ENCODE measurements around the gene FGD6. TPM values are rescaled to one million over a fixed set of nuclear protein-coding genes. Genes with fewer than 3 reads are reported as not detected.

Gene FGD6
- total and polyA plus RNA-seq, 2 donors (not counting 1 experiment from before 2014, with no cell fraction given) = 1.2 to 8.4 TPM

DNA sequence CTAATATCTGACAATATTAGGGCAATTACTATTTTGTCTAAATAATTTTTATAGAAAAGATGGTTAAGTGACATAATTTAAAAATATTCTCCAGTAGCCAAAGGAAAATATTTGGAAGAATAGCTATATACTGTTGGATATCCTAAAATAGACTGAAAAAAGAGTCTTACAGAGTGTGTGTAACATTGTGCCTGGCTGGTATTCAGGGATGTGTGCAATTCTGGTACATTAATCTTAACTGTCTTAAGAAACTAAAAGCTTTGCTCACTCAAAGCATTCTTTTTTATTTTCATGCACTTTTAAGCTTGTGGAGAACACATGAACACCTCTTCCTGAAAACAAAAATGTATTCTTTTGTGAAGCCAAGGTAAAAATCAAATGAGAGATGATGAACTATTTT lies 133.8 kb downstream of the FGD6 start:
- Mint-ChIP-seq H3K9me3 (ENCODE audit: insufficient read depth) (no peaks in the 10 kb centered on the region), H3K27ac (no peak overlapping the region), H3K27me3 (no peaks in the 10 kb centered on the region), H3K4me3 (no peak overlapping the region), H3K4me1 (peaks cover 7% of the 10 kb centered on the region)
- Histone ChIP-seq H3K36me3 (replicated peaks in 1 of 2; ENCODE audit: control extremely low read depth in 1 of 2, control insufficient read depth in 1 of 2, extremely low read depth in 1 of 2, insufficient read depth in 2 of 2, low read length in 1 of 2) (no peaks in the 10 kb centered on the region), H4K20me1 (ENCODE audit: control insufficient read depth, insufficient read depth, low read length, poor library complexity, severe bottlenecking) (no peaks in the 10 kb centered on the region), H3K4me3 (ENCODE audit: control extremely low read depth in 1 of 5, extremely low read depth in 1 of 5, insufficient read depth in 1 of 5, low read depth in 2 of 5, low read length in 4 of 5) (no peak overlapping the region), H2AFZ (ENCODE audit: insufficient read depth, low read depth, low read length, poor library complexity, severe bottlenecking) (no peak overlapping the region), H3K9me3 (ENCODE audit: control extremely low read depth in 1 of 3, control insufficient read depth in 2 of 3, insufficient read depth in 1 of 3, low read length in 2 of 3) (no peaks in the 10 kb centered on the region), H3K9ac (ENCODE audit: low read length) (no peak overlapping the region), H3K4me1 (ENCODE audit: control insufficient read depth in 2 of 2, insufficient read depth in 2 of 2, low read length in 2 of 2) (peaks cover 3 to 5% of the 10 kb centered on the region in 2 donors), H3K4me2 (replicated peaks; ENCODE audit: low read depth, low read length, poor library complexity, severe bottlenecking) (no peak overlapping the region), H3K27me3 (replicated peaks in 1 of 4; ENCODE audit: control extremely low read depth in 1 of 4, control insufficient read depth in 3 of 4, insufficient read depth in 4 of 4, low read length in 3 of 4) (no peaks in the 10 kb centered on the region), H3K79me2 (ENCODE audit: control insufficient read depth, insufficient read depth, low read length) (no peaks in the 10 kb centered on the region), H3K27ac (ENCODE audit: low read length in 2 of 2) (no peak overlapping the region)
- no peak for TF ChIP-seq EZH2 (IDR thresholded peaks at IDR 0.05; ENCODE audit: borderline replicate concordance, insufficient read depth, low read depth, low read length, poor library complexity, severe bottlenecking)
- TF ChIP-seq, protein P1, sequence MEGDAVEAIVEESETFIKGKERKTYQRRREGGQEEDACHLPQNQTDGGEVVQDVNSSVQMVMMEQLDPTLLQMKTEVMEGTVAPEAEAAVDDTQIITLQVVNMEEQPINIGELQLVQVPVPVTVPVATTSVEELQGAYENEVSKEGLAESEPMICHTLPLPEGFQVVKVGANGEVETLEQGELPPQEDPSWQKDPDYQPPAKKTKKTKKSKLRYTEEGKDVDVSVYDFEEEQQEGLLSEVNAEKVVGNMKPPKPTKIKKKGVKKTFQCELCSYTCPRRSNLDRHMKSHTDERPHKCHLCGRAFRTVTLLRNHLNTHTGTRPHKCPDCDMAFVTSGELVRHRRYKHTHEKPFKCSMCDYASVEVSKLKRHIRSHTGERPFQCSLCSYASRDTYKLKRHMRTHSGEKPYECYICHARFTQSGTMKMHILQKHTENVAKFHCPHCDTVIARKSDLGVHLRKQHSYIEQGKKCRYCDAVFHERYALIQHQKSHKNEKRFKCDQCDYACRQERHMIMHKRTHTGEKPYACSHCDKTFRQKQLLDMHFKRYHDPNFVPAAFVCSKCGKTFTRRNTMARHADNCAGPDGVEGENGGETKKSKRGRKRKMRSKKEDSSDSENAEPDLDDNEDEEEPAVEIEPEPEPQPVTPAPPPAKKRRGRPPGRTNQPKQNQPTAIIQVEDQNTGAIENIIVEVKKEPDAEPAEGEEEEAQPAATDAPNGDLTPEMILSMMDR (IDR thresholded peaks at IDR 0.05) = no peak
- intact Hi-C loops (cut with micrococcal nuclease) = no loop called here
- ATAC-seq (ENCODE audit: low read depth) (no peak), DNase-seq (no peak)
- ChIA-PET CTCF (no interaction called here), POLR2A (no interaction called here)

- no peak overlapping the region for H3K4me2 ChIP-seq (replicated peaks; ENCODE audit: low read depth, low read length, poor library complexity, severe bottlenecking)
- 95% methylated on average over 4 of the region's 4 CpGs for WGBS (ENCODE audit: insufficient coverage)
- H3K36me3 ChIP-seq (replicated peaks in 1 of 2; ENCODE audit: control extremely low read depth in 1 of 2, control insufficient read depth in 1 of 2, extremely low read depth in 1 of 2, insufficient read depth in 2 of 2, low read length in 1 of 2) = no peaks in the 10 kb centered on the region
- peaks cover 10% of the 10 kb centered on the region for H3K79me2 ChIP-seq (ENCODE audit: control insufficient read depth, insufficient read depth, low read length)
- peaks cover 8% of the 10 kb centered on the region for H3K4me1 Mint-ChIP-seq
- no peaks in the 10 kb centered on the region for H3K9me3 Mint-ChIP-seq (ENCODE audit: insufficient read depth)
- ATAC-seq (ENCODE audit: low read depth) (no peak), DNase-seq (no peak)
- H3K4me1 ChIP-seq (ENCODE audit: control insufficient read depth in 2 of 2, insufficient read depth in 2 of 2, low read length in 2 of 2) = peaks cover 0 to 8% of the 10 kb centered on the region in 2 donors
- H3K27ac ChIP-seq (ENCODE audit: low read length in 2 of 2) = no peak overlapping the region
- H3K9me3 ChIP-seq (ENCODE audit: control extremely low read depth in 1 of 3, control insufficient read depth in 2 of 3, insufficient read depth in 1 of 3, low read length in 2 of 3) = no peaks in the 10 kb centered on the region
- no peak overlapping the region for H2AFZ ChIP-seq (ENCODE audit: insufficient read depth, low read depth, low read length, poor library complexity, severe bottlenecking)
- no peak overlapping the region for H3K4me3 Mint-ChIP-seq
- H4K20me1 ChIP-seq (ENCODE audit: control insufficient read depth, insufficient read depth, low read length, poor library complexity, severe bottlenecking) = no peaks in the 10 kb centered on the region
- no peak overlapping the region for H3K4me3 ChIP-seq (ENCODE audit: control extremely low read depth in 1 of 5, extremely low read depth in 1 of 5, insufficient read depth in 1 of 5, low read depth in 2 of 5, low read length in 4 of 5)
- H3K27me3 ChIP-seq (replicated peaks in 1 of 4; ENCODE audit: control extremely low read depth in 1 of 4, control insufficient read depth in 3 of 4, insufficient read depth in 4 of 4, low read length in 3 of 4) = no peaks in the 10 kb centered on the region
- ChIA-PET CTCF (no interaction called here), POLR2A (no interaction called here)
- no peak for TF ChIP-seq EZH2 (IDR thresholded peaks at IDR 0.05; ENCODE audit: borderline replicate concordance, insufficient read depth, low read depth, low read length, poor library complexity, severe bottlenecking)
- TF ChIP-seq, protein P1 (IDR thresholded peaks at IDR 0.05) = no peak
- intact Hi-C loops (cut with micrococcal nuclease) = loop anchor here (10.0 kb wide), 1 partner anchor 473 kb away; no protein-coding TSS in a partner anchor
- no peak overlapping the region for H3K27ac Mint-ChIP-seq
- no peak overlapping the region for H3K9ac ChIP-seq (ENCODE audit: low read length)
- no peaks in the 10 kb centered on the region for H3K27me3 Mint-ChIP-seq
These were observed 139.9 kb downstream of the FGD6 start for GRCh38 chr12:95077341-95077740.
